H1 (cell line): ENCODE data around the gene CD247. TPM values are rescaled to one million over a fixed set of nuclear protein-coding genes. Genes with fewer than 3 reads are reported as not detected.

Experiments
- GTF2F1 ChIP-seq: IDR thresholded peaks from 2 replicates; pipeline ENCODE4 v1.6.1; 2012; ENCODE audit warnings: low read depth, low read length, improper control_type of control experiment, borderline replicate concordance
- SRF ChIP-seq: IDR thresholded peaks from 2 replicates; pipeline ENCODE4 v1.6.1; 2011; ENCODE audit warnings: mild to moderate bottlenecking, low read depth, low read length, moderate library complexity
- polyA plus RNA-seq, 7 experiments: library from polyadenylated mRNA; depleted of rRNA in 3 of 7; stranded (reverse) in 5 of 7; unstranded in 2 of 7; fragments of >200 nt in 5 of 7; fragments of 200-250 nt in 2 of 7; gene quantifications; 1 replicate in 5 of 7; 2 replicates in 1 of 7; 4 replicates in 1 of 7; pipeline versions ENCODE4 v1.2.1 to v1.2.3, GENCODE V29; 2011 to 2013; ENCODE audit warnings: missing spikeins in 2 of 7, mixed read lengths in 2 of 7
- total RNA-seq: library from RNA; stranded (reverse); fragmentation: NEBNext Ultra II Directional; extraction: Animal tissue kit (Norgen Biotek cat#: 25700); gene quantifications from 2 replicates; pipeline ENCODE4 v1.2.1, GENCODE V29; 2021

The CD247 gene
- total and polyA plus RNA-seq, 2 of the 8 experiments (the other 6 are each of a cell fraction or from before 2014, with no cell fraction given), result 2.0 to 2.2 TPM

DNA sequence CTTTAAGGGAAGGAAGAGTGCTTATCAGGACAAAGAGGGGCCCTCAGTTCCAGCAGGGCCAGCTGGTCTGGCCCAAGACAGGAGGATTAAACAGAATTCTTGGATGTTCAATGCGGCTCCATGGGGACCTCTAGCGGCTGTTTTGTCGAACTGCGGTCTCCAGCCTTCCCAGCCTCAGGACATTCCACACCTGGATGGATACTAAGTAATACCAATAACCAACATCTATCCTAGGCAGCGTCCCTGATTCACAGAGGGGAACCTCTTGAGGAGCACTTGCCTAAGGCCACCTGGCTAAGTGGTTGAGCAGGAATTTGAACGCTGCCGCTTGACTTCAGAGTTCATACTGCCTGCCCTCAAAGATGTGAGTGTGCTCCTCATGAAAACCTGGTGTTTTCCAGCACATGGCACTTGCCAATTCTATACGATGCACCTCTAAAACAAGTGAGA lies 15.5 kb upstream of the CD247 start (continued):
- no peak for TF ChIP-seq GTF2F1
- TF ChIP-seq SRF, result no peak
